ENCODE results near the gene C12orf54. TPM values are rescaled to one million over a fixed set of nuclear protein-coding genes. Genes with fewer than 3 reads are reported as not detected.
A peak's percentile ranks its signal among the peaks of the same experiment; 100 is the strongest.
"Not testable (repeated sequence)": the region's sequence is repeated elsewhere in the genome, so short reads cannot be mapped to it uniquely, and the experiment has no call there.

C12orf54 gene
- total RNA-seq, 1 donor from 2014 or later, result 1.2 TPM

GRCh38 chr12:48489012-48489411 lies 6.7 kb downstream of the C12orf54 start:
- Mint-ChIP-seq H3K4me1 (ENCODE audit: low read depth, unreplicated experiment) (peaks cover 10% of the 10 kb centered on the region), H3K9me3 (ENCODE audit: unreplicated experiment) (no peaks in the 10 kb centered on the region), H3K36me3 (ENCODE audit: low read depth, unreplicated experiment) (no peaks in the 10 kb centered on the region), H3K27me3 (ENCODE audit: low read depth, unreplicated experiment) (peaks cover 29% of the 10 kb centered on the region), H3K27ac (ENCODE audit: unreplicated experiment) (peak overlapping the region; percentile 94), H3K4me3 (ENCODE audit: unreplicated experiment) (no peak overlapping the region)
- Histone ChIP-seq H2AFZ (ENCODE audit: low read depth, low read length) (no peak overlapping the region), H3K9ac (ENCODE audit: low read length) (no peak overlapping the region), H3K4me3 (ENCODE audit: insufficient read depth, low read depth, low read length) (no peak overlapping the region), H3K79me2 (ENCODE audit: insufficient read depth, low read length) (no peaks in the 10 kb centered on the region), H3K27ac (ENCODE audit: low read depth, low read length) (no peak overlapping the region), H3K4me1 (ENCODE audit: insufficient read depth, low read length) (no peaks in the 10 kb centered on the region), H4K20me1 (ENCODE audit: insufficient read depth, low read length) (no peaks in the 10 kb centered on the region), H3K27me3 (ENCODE audit: insufficient read depth, low read length) (no peaks in the 10 kb centered on the region), H3K4me2 (ENCODE audit: low read length) (no peak overlapping the region), H3K9me3 (ENCODE audit: insufficient read depth, low read depth, low read length) (no peaks in the 10 kb centered on the region), H3K36me3 (ENCODE audit: insufficient read depth, low read length) (no peaks in the 10 kb centered on the region)
- TF ChIP-seq EZH2 (IDR thresholded peaks at IDR 0.05; ENCODE audit: insufficient read depth, low read length) (no peak), CTCF (IDR thresholded peaks at IDR 0.05; ENCODE audit: insufficient read depth, low read depth, low read length) (no peak)
- FAIRE-seq, result no peak
- peak; percentile 10 for DNase-seq (ENCODE audit: low read depth)

- H3K36me3 Mint-ChIP-seq (ENCODE audit: low read depth, unreplicated experiment); H2AFZ ChIP-seq (ENCODE audit: low read depth, low read length); H3K36me3 ChIP-seq (ENCODE audit: insufficient read depth, low read length); H4K20me1 ChIP-seq (ENCODE audit: insufficient read depth, low read length); DNase-seq (ENCODE audit: low read depth); H3K4me3 Mint-ChIP-seq (ENCODE audit: unreplicated experiment); H3K27me3 ChIP-seq (ENCODE audit: insufficient read depth, low read length); H3K9ac ChIP-seq (ENCODE audit: low read length); H3K9me3 Mint-ChIP-seq (ENCODE audit: unreplicated experiment); H3K9me3 ChIP-seq (ENCODE audit: insufficient read depth, low read depth, low read length); H3K4me2 ChIP-seq (ENCODE audit: low read length); H3K4me3 ChIP-seq (ENCODE audit: insufficient read depth, low read depth, low read length); H3K79me2 ChIP-seq (ENCODE audit: insufficient read depth, low read length); H3K27ac ChIP-seq (ENCODE audit: low read depth, low read length); H3K4me1 ChIP-seq (ENCODE audit: insufficient read depth, low read length); FAIRE-seq: not testable (repeated sequence)
- peak overlapping the region; percentile 94 for H3K27ac Mint-ChIP-seq (ENCODE audit: unreplicated experiment)
- peaks cover 10% of the 10 kb centered on the region for H3K4me1 Mint-ChIP-seq (ENCODE audit: low read depth, unreplicated experiment)
- peaks cover 29% of the 10 kb centered on the region for H3K27me3 Mint-ChIP-seq (ENCODE audit: low read depth, unreplicated experiment)
Measured at GRCh38 chr12:48489456-48489855, 7.2 kb downstream of the C12orf54 start.

GRCh38 chr12:48500281-48500680 lies 18.0 kb downstream of the C12orf54 start:
- not testable (repeated sequence) for H3K9me3 Mint-ChIP-seq (ENCODE audit: unreplicated experiment); H3K27ac Mint-ChIP-seq (ENCODE audit: unreplicated experiment); H4K20me1 ChIP-seq (ENCODE audit: insufficient read depth, low read length); H2AFZ ChIP-seq (ENCODE audit: low read depth, low read length); H3K4me3 ChIP-seq (ENCODE audit: insufficient read depth, low read depth, low read length); H3K79me2 ChIP-seq (ENCODE audit: insufficient read depth, low read length); H3K4me2 ChIP-seq (ENCODE audit: low read length); H3K27me3 ChIP-seq (ENCODE audit: insufficient read depth, low read length); FAIRE-seq; DNase-seq (ENCODE audit: low read depth); H3K9me3 ChIP-seq (ENCODE audit: insufficient read depth, low read depth, low read length); H3K27ac ChIP-seq (ENCODE audit: low read depth, low read length); H3K9ac ChIP-seq (ENCODE audit: low read length); H3K27me3 Mint-ChIP-seq (ENCODE audit: low read depth, unreplicated experiment); H3K4me1 ChIP-seq (ENCODE audit: insufficient read depth, low read length); H3K4me3 Mint-ChIP-seq (ENCODE audit: unreplicated experiment); H3K36me3 ChIP-seq (ENCODE audit: insufficient read depth, low read length); H3K36me3 Mint-ChIP-seq (ENCODE audit: low read depth, unreplicated experiment); H3K4me1 Mint-ChIP-seq (ENCODE audit: low read depth, unreplicated experiment)

- H3K4me3 ChIP-seq (ENCODE audit: insufficient read depth, low read depth, low read length); H4K20me1 ChIP-seq (ENCODE audit: insufficient read depth, low read length); H3K36me3 ChIP-seq (ENCODE audit: insufficient read depth, low read length); H3K4me1 ChIP-seq (ENCODE audit: insufficient read depth, low read length); H3K79me2 ChIP-seq (ENCODE audit: insufficient read depth, low read length); H3K36me3 Mint-ChIP-seq (ENCODE audit: low read depth, unreplicated experiment); H3K27ac Mint-ChIP-seq (ENCODE audit: unreplicated experiment); DNase-seq (ENCODE audit: low read depth); H3K9me3 ChIP-seq (ENCODE audit: insufficient read depth, low read depth, low read length); H2AFZ ChIP-seq (ENCODE audit: low read depth, low read length); FAIRE-seq; H3K27me3 Mint-ChIP-seq (ENCODE audit: low read depth, unreplicated experiment); H3K9ac ChIP-seq (ENCODE audit: low read length); H3K27me3 ChIP-seq (ENCODE audit: insufficient read depth, low read length); H3K4me3 Mint-ChIP-seq (ENCODE audit: unreplicated experiment); H3K4me1 Mint-ChIP-seq (ENCODE audit: low read depth, unreplicated experiment); H3K27ac ChIP-seq (ENCODE audit: low read depth, low read length); H3K4me2 ChIP-seq (ENCODE audit: low read length): not testable (repeated sequence)
- H3K9me3 Mint-ChIP-seq (ENCODE audit: unreplicated experiment), result peaks cover 10% of the 10 kb centered on the region
Measured at GRCh38 chr12:48506836-48507235, 24.5 kb downstream of the C12orf54 start.
